HFFc6 (cell line): ENCODE data around the gene STAT4. TPM values are rescaled to one million over a fixed set of nuclear protein-coding genes. Genes with fewer than 3 reads are reported as not detected.

ENCODE experiments used
- DNase-seq: peaks from one replicate; pipeline ENCODE4 v3.0.0-alpha.2; 2018
- H3K27ac Mint-ChIP-seq: 2 replicates; pipeline ENCODE4 v1.8.0; 2020; ENCODE audit warnings: mild to moderate bottlenecking, mixed read lengths
- H3K27me3 Mint-ChIP-seq: 2 replicates; pipeline ENCODE4 v1.8.0; 2021; ENCODE audit warnings: mild to moderate bottlenecking, moderate library complexity, mixed read lengths; ENCODE audit not compliant: insufficient read depth
- H3K36me3 Mint-ChIP-seq: 2 replicates; pipeline ENCODE4 v1.8.0; 2021; ENCODE audit warnings: low read depth, mixed read lengths
- H3K4me1 Mint-ChIP-seq: 2 replicates; pipeline ENCODE4 v1.8.0; 2020; ENCODE audit warnings: low read depth, mixed read lengths
- H3K4me3 Mint-ChIP-seq: 2 replicates; pipeline ENCODE4 v1.8.0; 2020; ENCODE audit warnings: mild to moderate bottlenecking, moderate library complexity, mixed read lengths
- H3K9me3 Mint-ChIP-seq: 2 replicates; pipeline ENCODE4 v1.8.0; 2020; ENCODE audit warnings: mild to moderate bottlenecking, mixed read lengths
- CTCF ChIP-seq: fragments of 200-600 bp; sonication (generic); IDR thresholded peaks from 2 replicates; pipeline ENCODE4 v1.5.0; 2021; ENCODE audit warnings: antibody characterized with exemption, mild to moderate bottlenecking
- total RNA-seq, 6 experiments: library from RNA; stranded (reverse); fragmentation: NEBNext Ultra II Directional; extraction: Animal tissue kit (Norgen Biotek cat#: 25700); gene quantifications; 2 replicates in 1 of 6; 3 replicates in 5 of 6; pipeline ENCODE4 v1.2.3, GENCODE V29; 2021

STAT4 gene
- total RNA-seq, 6 experiments from 2014 or later = 0.31 to 1.1 (median 0.47) TPM

GRCh38 chr2:191108331-191108730, 42.5 kb downstream of the STAT4 start:
- TF ChIP-seq CTCF = no peak
- peaks cover 6% of the 10 kb centered on the region for H3K4me1 Mint-ChIP-seq
- no peak overlapping the region for H3K27ac Mint-ChIP-seq
- no peaks in the 10 kb centered on the region for H3K36me3 Mint-ChIP-seq
- H3K4me3 Mint-ChIP-seq = no peak overlapping the region
- peaks cover 6% of the 10 kb centered on the region for H3K27me3 Mint-ChIP-seq
- DNase-seq = no peak
- H3K9me3 Mint-ChIP-seq = no peaks in the 10 kb centered on the region

- DNase-seq = no peak
- H3K27me3 Mint-ChIP-seq = peaks cover 8% of the 10 kb centered on the region; the same call in 1 of the 2 replicates
- no peak overlapping the region for H3K4me3 Mint-ChIP-seq
- peaks cover 6% of the 10 kb centered on the region for H3K4me1 Mint-ChIP-seq
- H3K27ac Mint-ChIP-seq = no peak overlapping the region
- H3K36me3 Mint-ChIP-seq = no peaks in the 10 kb centered on the region
- no peak for TF ChIP-seq CTCF
- no peaks in the 10 kb centered on the region for H3K9me3 Mint-ChIP-seq
Observed at GRCh38 chr2:191105082-191105481, 45.7 kb downstream of the STAT4 start.

GRCh38 chr2:191103774-191104173, 47.0 kb downstream of the STAT4 start:
- Mint-ChIP-seq H3K36me3 (no peaks in the 10 kb centered on the region), H3K4me3 (no peak overlapping the region), H3K27me3 (peaks cover 8% of the 10 kb centered on the region; the same call in 1 of the 2 replicates), H3K4me1 (peaks cover 6% of the 10 kb centered on the region), H3K9me3 (no peaks in the 10 kb centered on the region), H3K27ac (no peak overlapping the region)
- DNase-seq = no peak
- no peak for TF ChIP-seq CTCF

GRCh38 chr2:191100216-191100615, 50.6 kb downstream of the STAT4 start:
- TF ChIP-seq CTCF = no peak
- DNase-seq = no peak
- H3K36me3 Mint-ChIP-seq = 0 out of 2 replicates have a peak, but pooled peaks cover 5% of the 10 kb centered on the region
- peaks cover 2% of the 10 kb centered on the region for H3K27me3 Mint-ChIP-seq
- H3K4me1 Mint-ChIP-seq = peaks cover 5% of the 10 kb centered on the region
- H3K4me3 Mint-ChIP-seq = no peak overlapping the region
- peaks cover 10% of the 10 kb centered on the region; the same call in 1 of the 2 replicates for H3K9me3 Mint-ChIP-seq
- no peak overlapping the region for H3K27ac Mint-ChIP-seq

- no peaks in the 10 kb centered on the region for H3K9me3 Mint-ChIP-seq
- H3K4me1 Mint-ChIP-seq = no peaks in the 10 kb centered on the region
- no peak for TF ChIP-seq CTCF
- peaks cover 8% of the 10 kb centered on the region for H3K27me3 Mint-ChIP-seq
- DNase-seq = no peak
- H3K4me3 Mint-ChIP-seq = no peak overlapping the region
- H3K27ac Mint-ChIP-seq = no peak overlapping the region
- no peaks in the 10 kb centered on the region for H3K36me3 Mint-ChIP-seq
Observed at GRCh38 chr2:191087311-191087710, 63.5 kb downstream of the STAT4 start.

- no peak for DNase-seq
- Mint-ChIP-seq H3K27ac (no peak overlapping the region), H3K36me3 (no peaks in the 10 kb centered on the region), H3K9me3 (no peaks in the 10 kb centered on the region), H3K4me1 (no peaks in the 10 kb centered on the region), H3K27me3 (peaks cover 8% of the 10 kb centered on the region), H3K4me3 (no peak overlapping the region)
- no peak for TF ChIP-seq CTCF
Observed at GRCh38 chr2:191086706-191087105, 64.1 kb downstream of the STAT4 start.
